Large intestine (tissue), 12 donors: ENCODE results near the gene TIMM29. TPM values are rescaled to one million over a fixed set of nuclear protein-coding genes. Genes with fewer than 3 reads are reported as not detected.

ENCODE experiments used
- DNase-seq, 2 donors: peaks; one replicate each; pipeline versions ENCODE4 v3.0.0 to v3.0.0-alpha.2; 2013
- H3K27ac ChIP-seq: one replicate; pipeline ENCODE4 v1.5.1; 2013; ENCODE audit warnings: low read length
- H3K27me3 ChIP-seq: 2 replicates; pipeline ENCODE4 v1.6.1; 2013; ENCODE audit warnings: low read length; ENCODE audit not compliant: control insufficient read depth, insufficient read depth
- H3K36me3 ChIP-seq: 2 replicates; pipeline ENCODE4 v1.6.1; 2013; ENCODE audit warnings: low read length; ENCODE audit not compliant: control insufficient read depth, insufficient read depth
- H3K4me1 ChIP-seq: one replicate; pipeline ENCODE4 v1.6.1; 2013; ENCODE audit warnings: low read length; ENCODE audit not compliant: control insufficient read depth, insufficient read depth
- H3K4me3 ChIP-seq: one replicate; pipeline ENCODE4 v1.5.1; 2013; ENCODE audit warnings: low read length
- H3K9me3 ChIP-seq: one replicate; pipeline ENCODE4 v1.6.1; 2013; ENCODE audit warnings: mild to moderate bottlenecking, low read depth, low read length, moderate library complexity; ENCODE audit not compliant: control insufficient read depth
- whole genome bisulfite sequencing: methylation state at CpG from one replicate; pipeline ENCODE4 v1.1.5; 2013; ENCODE audit warnings: low lambda C conversion rate; ENCODE audit not compliant: insufficient coverage; 5-methylcytosine and 5-hydroxymethylcytosine counted together
- long read RNA-seq, 11 donors: transcript quantifications; one replicate each; lab custom pipeline, GENCODE V29; 2026
- polyA plus RNA-seq: library from polyadenylated mRNA; unstranded; fragments of 120-200 nt; gene quantifications from one replicate; pipeline ENCODE4 v1.2.1, GENCODE V29; 2013

The TIMM29 gene
- 21.4 TPM for polyA plus RNA-seq
- long read RNA-seq, donor 1, partial matches to known transcripts, result 0 of 3 reads
- long read RNA-seq, donor 1, other reads (novel, unspliced or antisense), result 0 of 3 reads
- long read RNA-seq, donor 2, transcript TIMM29-201 (2 exons, 1,425 nt), result major isoform, 10 of 21 reads
- long read RNA-seq, donor 2, partial matches to known transcripts, result 11 of 21 reads
- long read RNA-seq, donor 2, other reads (novel, unspliced or antisense), result 0 of 21 reads
- long read RNA-seq, donor 3, result 0 reads
- long read RNA-seq, donor 4, partial matches to known transcripts, result 0 of 1 reads
- long read RNA-seq, donor 4, other reads (novel, unspliced or antisense), result 0 of 1 reads
- long read RNA-seq, donor 5, partial matches to known transcripts, result 0 of 1 reads
- long read RNA-seq, donor 5, other reads (novel, unspliced or antisense), result 0 of 1 reads
- long read RNA-seq, donor 6, transcript TIMM29-201 (2 exons, 1,425 nt), result major isoform, 7 of 7 reads
- long read RNA-seq, donor 6, partial matches to known transcripts, result 0 of 7 reads
- long read RNA-seq, donor 6, other reads (novel, unspliced or antisense), result 0 of 7 reads
- long read RNA-seq, donor 7, transcript TIMM29-201 (2 exons, 1,425 nt), result major isoform, 5 of 5 reads
- long read RNA-seq, donor 7, partial matches to known transcripts, result 0 of 5 reads
- long read RNA-seq, donor 7, other reads (novel, unspliced or antisense), result 0 of 5 reads
- long read RNA-seq, donor 8, transcript TIMM29-201 (2 exons, 1,425 nt), result major isoform, 10 of 11 reads
- long read RNA-seq, donor 8, partial matches to known transcripts, result 0 of 11 reads
- long read RNA-seq, donor 8, other reads (novel, unspliced or antisense), result 0 of 11 reads
- long read RNA-seq, donor 9, transcript TIMM29-201 (2 exons, 1,425 nt), result major isoform, 5 of 5 reads
- long read RNA-seq, donor 9, partial matches to known transcripts, result 0 of 5 reads
- long read RNA-seq, donor 9, other reads (novel, unspliced or antisense), result 0 of 5 reads
- long read RNA-seq, donor 10, transcript TIMM29-201 (2 exons, 1,425 nt), result major isoform, 10 of 10 reads
- long read RNA-seq, donor 10, partial matches to known transcripts, result 0 of 10 reads
- long read RNA-seq, donor 10, other reads (novel, unspliced or antisense), result 0 of 10 reads
- long read RNA-seq, donor 11, partial matches to known transcripts, result 0 of 2 reads
- long read RNA-seq, donor 11, other reads (novel, unspliced or antisense), result 0 of 2 reads

- Histone ChIP-seq H3K4me1 (peaks cover 22% of the 10 kb centered on the region), H3K4me3 (peak within 1 kb of the TSS; percentile 86), H3K27ac (peak within 1 kb of the TSS; percentile 62), H3K36me3 (peaks cover 26% of the 10 kb centered on the region), H3K27me3 (no peaks in the 10 kb centered on the region), H3K9me3 (no peaks in the 10 kb centered on the region)
- no CpG with 5 or more reads among the region's 96 CpGs for WGBS
- DNase-seq, result peak; percentile 98 to 99
Observed at GRCh38 chr19:10928563-10929401, at the start of gene TIMM29, which contains the start of gene YIPF2. Gene TIMM29, plus strand, starts transcription at chr19:10928811. Its CDS starts 12 bp downstream, at chr19:10928823. Gene YIPF2, minus strand, starts transcription at chr19:10928639. Its CDS starts 229 bp downstream, at chr19:10928410.

DNA sequence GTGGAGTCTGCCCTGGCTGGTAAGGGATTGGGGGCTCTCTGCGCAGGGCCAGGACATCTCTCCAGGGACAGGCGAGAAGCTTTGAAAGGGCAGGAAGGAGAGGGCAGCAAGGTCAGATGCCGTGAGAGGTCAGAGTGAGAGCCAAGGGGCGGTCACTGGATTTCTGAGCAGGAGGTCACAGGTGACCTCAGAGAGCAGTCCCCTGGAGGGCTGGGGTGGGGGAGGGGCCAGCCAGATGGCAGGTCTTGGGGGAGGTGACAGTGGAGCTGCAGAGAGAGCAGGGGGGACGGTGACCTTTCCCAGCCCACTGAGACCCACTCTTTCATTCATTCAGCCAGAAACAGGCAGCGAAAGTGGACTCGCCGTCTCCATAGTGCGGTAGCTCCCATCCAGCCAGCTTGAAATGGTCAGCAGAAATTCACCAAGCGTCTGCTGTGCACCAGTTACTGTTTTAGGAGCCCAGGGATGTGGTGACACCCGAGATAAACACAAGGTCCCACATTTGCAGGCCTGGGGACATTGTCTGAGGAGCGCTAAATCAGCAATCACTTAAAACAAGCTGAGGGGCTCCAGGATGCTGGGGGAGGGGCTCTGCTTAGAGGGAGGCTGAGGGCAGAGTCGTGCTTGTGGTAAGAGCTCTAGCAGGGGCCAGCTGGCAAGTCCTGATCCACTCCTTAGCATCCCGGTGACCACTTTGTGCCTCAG lies 47.1 kb upstream of the TIMM29 start:
- Histone ChIP-seq H3K4me3 (no peak overlapping the region), H3K4me1 (no peaks in the 10 kb centered on the region), H3K27ac (no peak overlapping the region), H3K9me3 (no peaks in the 10 kb centered on the region), H3K27me3 (no peaks in the 10 kb centered on the region), H3K36me3 (peaks cover 8% of the 10 kb centered on the region)
- no CpG with 5 or more reads among the region's 14 CpGs for WGBS
- no peak for DNase-seq

- H3K4me1 ChIP-seq, result no peaks in the 10 kb centered on the region
- no peaks in the 10 kb centered on the region for H3K9me3 ChIP-seq
- H3K27ac ChIP-seq, result no peak overlapping the region
- peaks cover 8% of the 10 kb centered on the region for H3K36me3 ChIP-seq
- no peaks in the 10 kb centered on the region for H3K27me3 ChIP-seq
- H3K4me3 ChIP-seq, result no peak overlapping the region
- DNase-seq, result no peak
- no CpG with 5 or more reads among the region's 9 CpGs for WGBS
Observed at GRCh38 chr19:10882108-10882457, 46.5 kb upstream of the TIMM29 start.

- peaks cover 8% of the 10 kb centered on the region for H3K36me3 ChIP-seq
- WGBS, result no CpG with 5 or more reads among the region's 2 CpGs
- no peak overlapping the region for H3K4me3 ChIP-seq
- H3K9me3 ChIP-seq, result no peaks in the 10 kb centered on the region
- no peak overlapping the region for H3K27ac ChIP-seq
- no peaks in the 10 kb centered on the region for H3K4me1 ChIP-seq
- H3K27me3 ChIP-seq, result no peaks in the 10 kb centered on the region
- DNase-seq, result no peak
Observed at GRCh38 chr19:10884274-10884673, 44.3 kb upstream of the TIMM29 start.

- no peak overlapping the region for H3K4me3 ChIP-seq
- no peaks in the 10 kb centered on the region for H3K4me1 ChIP-seq
- H3K27me3 ChIP-seq, result no peaks in the 10 kb centered on the region
- peaks cover 7% of the 10 kb centered on the region for H3K36me3 ChIP-seq
- no peaks in the 10 kb centered on the region for H3K9me3 ChIP-seq
- no peak for DNase-seq
- no peak overlapping the region for H3K27ac ChIP-seq
- no CpG with 5 or more reads among the region's 20 CpGs for WGBS
Observed at GRCh38 chr19:10885201-10886169, 43.1 kb upstream of the TIMM29 start.

- Histone ChIP-seq H3K4me1 (peaks cover 12% of the 10 kb centered on the region), H3K4me3 (no peak overlapping the region), H3K27ac (no peak overlapping the region), H3K36me3 (peaks cover 4% of the 10 kb centered on the region), H3K27me3 (no peaks in the 10 kb centered on the region), H3K9me3 (no peaks in the 10 kb centered on the region)
- DNase-seq, result no peak
- no CpG with 5 or more reads among the region's 9 CpGs for whole genome bisulfite sequencing
Observed at GRCh38 chr19:10887616-10888367, 40.8 kb upstream of the TIMM29 start.

- peaks cover 12% of the 10 kb centered on the region for H3K4me1 ChIP-seq
- H3K27me3 ChIP-seq, result no peaks in the 10 kb centered on the region
- no peaks in the 10 kb centered on the region for H3K36me3 ChIP-seq
- H3K4me3 ChIP-seq, result no peak overlapping the region
- H3K27ac ChIP-seq, result no peak overlapping the region
- no peak for DNase-seq
- no peaks in the 10 kb centered on the region for H3K9me3 ChIP-seq
- no CpG with 5 or more reads among the region's 13 CpGs for WGBS
Observed at GRCh38 chr19:10888421-10888866, 40.2 kb upstream of the TIMM29 start.

DNA sequence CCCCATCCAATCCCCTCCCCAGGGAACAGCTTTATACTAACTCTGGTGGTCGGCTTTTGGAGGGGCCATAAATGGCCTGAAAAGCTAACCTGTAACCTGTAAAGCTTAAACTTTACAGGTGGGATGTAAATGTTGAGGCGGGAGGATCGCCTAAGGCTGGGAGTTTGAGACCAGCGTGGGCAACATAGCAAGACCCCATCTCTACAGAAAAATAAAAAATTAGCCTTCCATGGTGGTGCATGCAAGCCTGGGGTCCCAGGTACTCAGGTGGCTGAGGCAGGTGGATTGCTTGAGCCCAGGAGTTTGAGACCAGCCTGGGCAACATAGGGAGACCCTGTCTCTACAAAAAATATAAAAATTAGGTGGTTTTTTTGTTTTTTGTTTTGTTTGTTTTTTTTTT lies 38.7 kb upstream of the TIMM29 start:
- H3K4me1 ChIP-seq, result peaks cover 12% of the 10 kb centered on the region

More for the DNA sequence above, 38.7 kb upstream of the TIMM29 start:
- Histone ChIP-seq H3K27ac (no peak overlapping the region), H3K27me3 (no peaks in the 10 kb centered on the region), H3K9me3 (no peaks in the 10 kb centered on the region), H3K36me3 (peaks cover 5% of the 10 kb centered on the region), H3K4me3 (no peak overlapping the region)
- 94% methylated on average over 3 of the region's 4 CpGs for WGBS
- no peak for DNase-seq
